ENCODE results near the gene DOCK6.

Gene DOCK6

DNA sequence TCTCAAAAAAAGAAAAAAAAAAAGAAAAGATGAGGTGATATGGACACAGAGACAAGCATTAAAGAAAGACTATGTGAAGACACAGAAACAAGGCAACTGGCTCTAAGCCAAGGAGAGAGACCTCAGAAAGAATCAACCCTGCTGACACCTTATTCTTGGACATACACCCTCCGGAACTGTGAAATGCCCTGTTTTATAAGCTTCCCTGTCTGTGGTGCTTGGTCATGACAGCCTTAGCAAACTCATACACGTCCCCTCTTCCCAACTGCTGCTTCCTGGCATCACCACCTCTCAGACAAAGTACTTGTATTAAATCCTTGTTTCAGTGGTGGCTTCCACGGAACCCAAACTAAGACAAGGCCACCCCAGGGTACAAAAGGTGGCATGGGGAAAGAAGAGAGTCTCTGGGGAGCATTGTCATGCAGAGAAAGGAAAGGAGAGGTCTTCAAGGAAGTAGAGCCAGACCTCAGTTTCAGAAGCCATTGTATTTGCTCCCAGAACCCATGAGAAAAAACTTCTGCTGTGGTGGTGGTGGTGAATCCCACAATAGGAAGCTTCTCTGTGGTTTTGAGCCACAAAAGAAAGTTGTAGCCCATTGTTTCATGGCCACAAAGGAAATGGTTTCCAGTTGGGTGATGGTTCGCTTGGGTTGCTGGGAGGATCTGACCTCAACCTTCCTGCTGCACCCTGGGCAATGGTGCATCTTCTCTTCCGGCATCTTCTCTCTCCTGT is 17.3 kb upstream of the DOCK6 start:
- no peaks in the 10 kb centered on the region for H4K20me1 ChIP-seq (ENCODE audit: insufficient read depth, low read length)
- peak; percentile 70 for DNase-seq
- H3K4me2 ChIP-seq (ENCODE audit: low read depth, low read length) = no peak overlapping the region
- peaks cover 66% of the 10 kb centered on the region for H3K27me3 ChIP-seq (replicated peaks; ENCODE audit: insufficient read depth, low read length)
- H3K9me2 ChIP-seq (replicated peaks; ENCODE audit: insufficient read depth, low read length) = no peaks in the 10 kb centered on the region
- H3K36me3 ChIP-seq (replicated peaks; ENCODE audit: insufficient read depth, low read length) = no peaks in the 10 kb centered on the region
- 0 out of 2 replicates have a peak, but pooled peaks cover 3% of the 10 kb centered on the region for H3K4me1 ChIP-seq (ENCODE audit: low read length)
- no peaks in the 10 kb centered on the region for H3K9me3 ChIP-seq (replicated peaks; ENCODE audit: insufficient read depth, low read length)
- no peak overlapping the region for H2AFZ ChIP-seq (ENCODE audit: low read length)
- H3K79me2 ChIP-seq (ENCODE audit: low read length) = no peaks in the 10 kb centered on the region
- H3K9ac ChIP-seq (ENCODE audit: low read length) = no peak overlapping the region
- peaks cover 9% of the 10 kb centered on the region for H3F3A ChIP-seq (ENCODE audit: insufficient read depth, low read length)
- no peak overlapping the region for H3K27ac ChIP-seq (ENCODE audit: low read length)
- H3K4me3 ChIP-seq (ENCODE audit: low read length) = no peak overlapping the region
- TF ChIP-seq EZH2 (optimal IDR thresholded peaks at IDR 0.05; ENCODE audit: low read depth, low read length) (no peak), EZH2phosphoT487 (IDR thresholded peaks at IDR 0.05; ENCODE audit: low read length) (no peak)
- TF ChIP-seq, protein P1, sequence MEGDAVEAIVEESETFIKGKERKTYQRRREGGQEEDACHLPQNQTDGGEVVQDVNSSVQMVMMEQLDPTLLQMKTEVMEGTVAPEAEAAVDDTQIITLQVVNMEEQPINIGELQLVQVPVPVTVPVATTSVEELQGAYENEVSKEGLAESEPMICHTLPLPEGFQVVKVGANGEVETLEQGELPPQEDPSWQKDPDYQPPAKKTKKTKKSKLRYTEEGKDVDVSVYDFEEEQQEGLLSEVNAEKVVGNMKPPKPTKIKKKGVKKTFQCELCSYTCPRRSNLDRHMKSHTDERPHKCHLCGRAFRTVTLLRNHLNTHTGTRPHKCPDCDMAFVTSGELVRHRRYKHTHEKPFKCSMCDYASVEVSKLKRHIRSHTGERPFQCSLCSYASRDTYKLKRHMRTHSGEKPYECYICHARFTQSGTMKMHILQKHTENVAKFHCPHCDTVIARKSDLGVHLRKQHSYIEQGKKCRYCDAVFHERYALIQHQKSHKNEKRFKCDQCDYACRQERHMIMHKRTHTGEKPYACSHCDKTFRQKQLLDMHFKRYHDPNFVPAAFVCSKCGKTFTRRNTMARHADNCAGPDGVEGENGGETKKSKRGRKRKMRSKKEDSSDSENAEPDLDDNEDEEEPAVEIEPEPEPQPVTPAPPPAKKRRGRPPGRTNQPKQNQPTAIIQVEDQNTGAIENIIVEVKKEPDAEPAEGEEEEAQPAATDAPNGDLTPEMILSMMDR (IDR thresholded peaks at IDR 0.05; ENCODE audit: low read length) = no peak

GRCh38 chr19:11278670-11279069 is 16.3 kb upstream of the DOCK6 start:
- H3K27ac ChIP-seq (ENCODE audit: low read length) = no peak overlapping the region
- no peaks in the 10 kb centered on the region for H4K20me1 ChIP-seq (ENCODE audit: insufficient read depth, low read length)
- H3K4me2 ChIP-seq (ENCODE audit: low read depth, low read length) = no peak overlapping the region
- peaks cover 65% of the 10 kb centered on the region for H3K27me3 ChIP-seq (replicated peaks; ENCODE audit: insufficient read depth, low read length)
- H3K4me1 ChIP-seq (ENCODE audit: low read length) = 0 out of 2 replicates have a peak, but pooled peaks cover 3% of the 10 kb centered on the region
- no peaks in the 10 kb centered on the region for H3K79me2 ChIP-seq (ENCODE audit: low read length)
- no peak for TF ChIP-seq EZH2phosphoT487 (IDR thresholded peaks at IDR 0.05; ENCODE audit: low read length)
- TF ChIP-seq, protein P1 (IDR thresholded peaks at IDR 0.05; ENCODE audit: low read length) = no peak
- no peak for TF ChIP-seq EZH2 (optimal IDR thresholded peaks at IDR 0.05; ENCODE audit: low read depth, low read length)
- H2AFZ ChIP-seq (ENCODE audit: low read length) = no peak overlapping the region
- H3K36me3 ChIP-seq (replicated peaks; ENCODE audit: insufficient read depth, low read length) = no peaks in the 10 kb centered on the region
- H3K4me3 ChIP-seq (ENCODE audit: low read length) = no peak overlapping the region
- H3K9me3 ChIP-seq (replicated peaks; ENCODE audit: insufficient read depth, low read length) = no peaks in the 10 kb centered on the region
- no peak for DNase-seq
- H3K9ac ChIP-seq (ENCODE audit: low read length) = no peak overlapping the region
- no peaks in the 10 kb centered on the region for H3K9me2 ChIP-seq (replicated peaks; ENCODE audit: insufficient read depth, low read length)
- peaks cover 9% of the 10 kb centered on the region for H3F3A ChIP-seq (ENCODE audit: insufficient read depth, low read length)

DNA sequence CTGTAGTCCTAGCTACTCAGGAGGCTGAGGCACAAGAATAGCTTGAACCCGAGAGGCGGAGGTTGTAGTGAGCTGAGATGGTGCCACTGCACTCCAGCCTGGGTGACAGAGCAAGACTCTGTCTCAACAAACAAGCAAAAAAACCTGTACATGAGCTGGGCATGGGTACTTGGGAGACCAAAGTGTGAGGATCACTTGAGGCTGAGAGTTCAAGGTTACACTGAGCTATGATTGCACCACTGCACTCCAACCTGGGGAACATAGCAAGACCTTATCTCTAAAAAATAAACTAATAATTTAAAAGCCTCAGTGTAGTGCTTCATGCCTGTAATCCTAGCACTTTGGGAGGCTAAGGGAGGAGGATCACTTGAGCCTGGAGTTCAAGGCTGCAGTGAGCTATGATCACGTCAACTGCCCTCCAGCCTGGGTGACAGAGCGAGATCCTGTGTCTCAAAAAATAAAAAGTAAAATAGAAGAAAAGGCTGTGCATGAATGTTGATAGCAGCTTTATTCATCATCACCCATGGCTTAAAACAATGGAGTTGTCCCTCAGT is 12.3 kb upstream of the DOCK6 start:
- no peak overlapping the region for H3K4me2 ChIP-seq (ENCODE audit: low read depth, low read length)
- DNase-seq = no peak
- no peaks in the 10 kb centered on the region for H3K9me2 ChIP-seq (replicated peaks; ENCODE audit: insufficient read depth, low read length)
- H3K4me3 ChIP-seq (ENCODE audit: low read length) = no peak overlapping the region
- H3F3A ChIP-seq (ENCODE audit: insufficient read depth, low read length) = peaks cover 2% of the 10 kb centered on the region; the same call in 1 of the 2 replicates
- H3K79me2 ChIP-seq (ENCODE audit: low read length) = no peaks in the 10 kb centered on the region
- no peak overlapping the region for H3K9ac ChIP-seq (ENCODE audit: low read length)
- no peak overlapping the region for H2AFZ ChIP-seq (ENCODE audit: low read length)
- no peak overlapping the region for H3K27ac ChIP-seq (ENCODE audit: low read length)
- peaks cover 65% of the 10 kb centered on the region for H3K27me3 ChIP-seq (replicated peaks; ENCODE audit: insufficient read depth, low read length)
- 0 out of 2 replicates have a peak, but pooled peaks cover 2% of the 10 kb centered on the region for H3K4me1 ChIP-seq (ENCODE audit: low read length)
- no peaks in the 10 kb centered on the region for H4K20me1 ChIP-seq (ENCODE audit: insufficient read depth, low read length)
- no peaks in the 10 kb centered on the region for H3K36me3 ChIP-seq (replicated peaks; ENCODE audit: insufficient read depth, low read length)
- no peaks in the 10 kb centered on the region for H3K9me3 ChIP-seq (replicated peaks; ENCODE audit: insufficient read depth, low read length)
- no peak for TF ChIP-seq EZH2phosphoT487 (IDR thresholded peaks at IDR 0.05; ENCODE audit: low read length)
- TF ChIP-seq, protein P1 (IDR thresholded peaks at IDR 0.05; ENCODE audit: low read length) = no peak
- TF ChIP-seq EZH2 (optimal IDR thresholded peaks at IDR 0.05; ENCODE audit: low read depth, low read length) = no peak

All from MM.1S (cell line).